ENCODE measurements around the gene KCNC2.

GRCh38 chr12:75042125-75042524 is 167.5 kb downstream of the KCNC2 start:
- TF ChIP-seq POLR2AphosphoS5 (IDR thresholded peaks at IDR 0.05; ENCODE audit: low read depth, low read length) (no peak), PAX5 (IDR thresholded peaks at IDR 0.05; ENCODE audit: insufficient read depth, low read length, severe bottlenecking) (no peak)
